Measurements from ENCODE around the gene KLHL40. TPM values are rescaled to one million over a fixed set of nuclear protein-coding genes. Genes with fewer than 3 reads are reported as not detected.

Gene KLHL40
- total and polyA plus RNA-seq, 9 of the 15 experiments (the other 6 are each of a cell fraction or from before 2014, with no cell fraction given), result not detected

GRCh38 chr3:42739401-42740158 lies 54.2 kb downstream of the KLHL40 start:
- CTCF ChIA-PET (ENCODE audit: low intra/inter-chr PET ratio), result interaction anchor here (0.6 kb wide), 1 partner anchor 1461 kb away, joined by 3 read pairs; no protein-coding TSS in a partner anchor
- 1% methylated on average over 12 of the region's 12 CpGs for WGBS (ENCODE audit: insufficient coverage, low coverage, missing lambda C conversion rate)
- BruUV-seq (replicated peaks), result no TSS peak
- TF ChIP-seq ZNF311 (CRISPR knock-in tag; IDR thresholded peaks at IDR 0.05) (no peak), E2F3 (CRISPR knock-in tag; IDR thresholded peaks at IDR 0.05) (no peak), EP300 (IDR thresholded peaks at IDR 0.05; ENCODE audit: low read length) (no peak), MXD1 (CRISPR knock-in tag; IDR thresholded peaks at IDR 0.05; ENCODE audit: borderline replicate concordance, poor library complexity, severe bottlenecking) (no peak), NFIC (IDR thresholded peaks at IDR 0.05) (no peak), NEUROD1 (IDR thresholded peaks at IDR 0.05; ENCODE audit: borderline replicate concordance, low read depth, low read length, partially characterized antibody) (no peak), TAF15 (IDR thresholded peaks at IDR 0.05; ENCODE audit: low read depth, low read length) (no peak), PBX2 (CRISPR knock-in tag; IDR thresholded peaks at IDR 0.05; ENCODE audit: low read depth) (no peak), PBX2 (tag; conservative IDR thresholded peaks at IDR 0.05; ENCODE audit: low read depth) (no peak), ZZZ3 (IDR thresholded peaks at IDR 0.05) (no peak), PCBP1 (IDR thresholded peaks at IDR 0.05; ENCODE audit: low read depth, low read length, poor library complexity, severe bottlenecking) (no peak)
- TF ChIP-seq, protein P1, sequence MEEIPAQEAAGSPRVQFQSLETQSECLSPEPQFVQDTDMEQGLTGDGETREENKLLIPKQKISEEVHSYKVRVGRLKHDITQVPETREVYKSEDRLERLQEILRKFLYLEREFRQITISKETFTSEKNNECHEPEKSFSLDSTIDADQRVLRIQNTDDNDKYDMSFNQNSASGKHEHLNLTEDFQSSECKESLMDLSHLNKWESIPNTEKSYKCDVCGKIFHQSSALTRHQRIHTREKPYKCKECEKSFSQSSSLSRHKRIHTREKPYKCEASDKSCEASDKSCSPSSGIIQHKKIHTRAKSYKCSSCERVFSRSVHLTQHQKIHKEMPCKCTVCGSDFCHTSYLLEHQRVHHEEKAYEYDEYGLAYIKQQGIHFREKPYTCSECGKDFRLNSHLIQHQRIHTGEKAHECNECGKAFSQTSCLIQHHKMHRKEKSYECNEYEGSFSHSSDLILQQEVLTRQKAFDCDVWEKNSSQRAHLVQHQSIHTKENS (CRISPR knock-in tag; IDR thresholded peaks at IDR 0.05), result no peak
- TF ChIP-seq, protein P2, sequence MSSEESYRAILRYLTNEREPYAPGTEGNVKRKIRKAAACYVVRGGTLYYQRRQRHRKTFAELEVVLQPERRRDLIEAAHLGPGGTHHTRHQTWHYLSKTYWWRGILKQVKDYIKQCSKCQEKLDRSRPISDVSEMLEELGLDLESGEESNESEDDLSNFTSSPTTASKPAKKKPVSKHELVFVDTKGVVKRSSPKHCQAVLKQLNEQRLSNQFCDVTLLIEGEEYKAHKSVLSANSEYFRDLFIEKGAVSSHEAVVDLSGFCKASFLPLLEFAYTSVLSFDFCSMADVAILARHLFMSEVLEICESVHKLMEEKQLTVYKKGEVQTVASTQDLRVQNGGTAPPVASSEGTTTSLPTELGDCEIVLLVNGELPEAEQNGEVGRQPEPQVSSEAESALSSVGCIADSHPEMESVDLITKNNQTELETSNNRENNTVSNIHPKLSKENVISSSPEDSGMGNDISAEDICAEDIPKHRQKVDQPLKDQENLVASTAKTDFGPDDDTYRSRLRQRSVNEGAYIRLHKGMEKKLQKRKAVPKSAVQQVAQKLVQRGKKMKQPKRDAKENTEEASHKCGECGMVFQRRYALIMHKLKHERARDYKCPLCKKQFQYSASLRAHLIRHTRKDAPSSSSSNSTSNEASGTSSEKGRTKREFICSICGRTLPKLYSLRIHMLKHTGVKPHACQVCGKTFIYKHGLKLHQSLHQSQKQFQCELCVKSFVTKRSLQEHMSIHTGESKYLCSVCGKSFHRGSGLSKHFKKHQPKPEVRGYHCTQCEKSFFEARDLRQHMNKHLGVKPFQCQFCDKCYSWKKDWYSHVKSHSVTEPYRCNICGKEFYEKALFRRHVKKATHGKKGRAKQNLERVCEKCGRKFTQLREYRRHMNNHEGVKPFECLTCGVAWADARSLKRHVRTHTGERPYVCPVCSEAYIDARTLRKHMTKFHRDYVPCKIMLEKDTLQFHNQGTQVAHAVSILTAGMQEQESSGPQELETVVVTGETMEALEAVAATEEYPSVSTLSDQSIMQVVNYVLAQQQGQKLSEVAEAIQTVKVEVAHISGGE (CRISPR knock-in tag; IDR thresholded peaks at IDR 0.05), result no peak

More at GRCh38 chr3:42739401-42740158, 54.2 kb downstream of the KLHL40 start:
- no peak overlapping the region for H3K27ac ChIP-seq (ENCODE audit: extremely low read depth, low read depth, low read length)
- FAIRE-seq (no peak), ATAC-seq (no peak), DNase-seq (ENCODE audit: extremely low read depth in 1 of 4, low spot score in 3 of 4) (no peak)
- no peak overlapping the region for H3K4me2 ChIP-seq (ENCODE audit: insufficient read depth, low read length)
- H3K4me3 ChIP-seq, result no peak overlapping the region
- H3K79me2 ChIP-seq (ENCODE audit: control insufficient read depth, insufficient read depth, low read length), result no peaks in the 10 kb centered on the region
- intact Hi-C loops (cut with micrococcal nuclease) (no loop called here), in situ Hi-C loops (cut with MboI) (loop anchor here (10.0 kb wide), 1 partner anchor 165 kb away; no protein-coding TSS in a partner anchor)
- POLR2A ChIA-PET, result no interaction called here
- H3K9me3 ChIP-seq (replicated peaks; ENCODE audit: control insufficient read depth, insufficient read depth, low read depth, low read length), result no peaks in the 10 kb centered on the region
- peaks cover 20 to 32% of the 10 kb centered on the region in 2 experiments; a peak in 4 of 5 replicates for H3K27me3 ChIP-seq (ENCODE audit: control insufficient read depth in 2 of 2, insufficient read depth in 2 of 2, low read length in 2 of 2)
- H3K9me1 ChIP-seq (ENCODE audit: control insufficient read depth, insufficient read depth, low read length), result no peaks in the 10 kb centered on the region
- H4K20me1 ChIP-seq (replicated peaks; ENCODE audit: control insufficient read depth, insufficient read depth, low read length), result peaks cover 2% of the 10 kb centered on the region; the same call in 1 of the 2 replicates
- H3K9ac ChIP-seq (ENCODE audit: insufficient read depth in 1 of 2, low read depth in 2 of 2, low read length in 2 of 2), result no peak overlapping the region
- H2AFZ ChIP-seq (ENCODE audit: low read depth, low read length), result no peak overlapping the region
- no peaks in the 10 kb centered on the region for H3K36me3 ChIP-seq (ENCODE audit: control insufficient read depth, insufficient read depth, low read length)
- H3K4me1 ChIP-seq (replicated peaks in 1 of 2; ENCODE audit: control insufficient read depth in 2 of 2, insufficient read depth in 2 of 2, low read length in 2 of 2), result no peaks in the 10 kb centered on the region
